Natural killer cell (primary cell): ENCODE results near the gene DPPA4. TPM values are rescaled to one million over a fixed set of nuclear protein-coding genes. Genes with fewer than 3 reads are reported as not detected.

Experiments used
- ATAC-seq, 3 donors: fragments of 150-1000 bp in 2 of 3; fragments of 200-7000 bp in 1 of 3; cut with Tn5 transposase; 1 replicate in 1 of 3; 2 replicates in 2 of 3; pipeline ENCODE4 v1.10.0; 2021; ENCODE audit warnings: mild to moderate bottlenecking in 2 of 3, moderate library complexity in 2 of 3
- DNase-seq, 2 donors: peaks; one replicate each; pipeline versions ENCODE4 v3.0.0 to v3.0.0-alpha.2; 2013 to 2021; ENCODE audit warnings: mixed read lengths in 1 of 2
- H3K27ac ChIP-seq: one replicate; pipeline ENCODE4 v1.5.1; 2013; ENCODE audit warnings: mild to moderate bottlenecking, low read length
- H3K27me3 ChIP-seq: one replicate; pipeline ENCODE4 v1.6.1; 2013; ENCODE audit warnings: low read length; ENCODE audit not compliant: control insufficient read depth, insufficient read depth
- H3K36me3 ChIP-seq: one replicate; pipeline ENCODE4 v1.6.1; 2013; ENCODE audit warnings: low read length; ENCODE audit not compliant: control insufficient read depth, insufficient read depth
- H3K4me1 ChIP-seq: one replicate; pipeline ENCODE4 v1.6.1; 2013; ENCODE audit warnings: low read length; ENCODE audit not compliant: control insufficient read depth, insufficient read depth
- H3K4me3 ChIP-seq: one replicate; pipeline ENCODE4 v1.5.1; 2013; ENCODE audit warnings: low read length
- H3K9me3 ChIP-seq: one replicate; pipeline ENCODE4 v1.6.1; 2013; ENCODE audit warnings: low read length; ENCODE audit not compliant: control insufficient read depth, insufficient read depth
- H3K27ac Mint-ChIP-seq, 2 donors: one replicate each; pipeline ENCODE4 v1.8.0; 2022; ENCODE audit warnings: mild to moderate bottlenecking in 2 of 2, mixed read lengths in 2 of 2, moderate library complexity in 1 of 2
- H3K27me3 Mint-ChIP-seq, 2 donors: one replicate each; pipeline ENCODE4 v1.8.0; 2022; ENCODE audit warnings: low read depth in 2 of 2, mixed read lengths in 2 of 2
- H3K36me3 Mint-ChIP-seq: one replicate; pipeline ENCODE4 v1.8.0; 2022; ENCODE audit warnings: mixed read lengths
- H3K4me1 Mint-ChIP-seq, 2 donors: one replicate each; pipeline ENCODE4 v1.8.0; 2022; ENCODE audit warnings: mixed read lengths in 2 of 2
- H3K4me3 Mint-ChIP-seq: one replicate; pipeline ENCODE4 v1.8.0; 2022; ENCODE audit warnings: mild to moderate bottlenecking, moderate library complexity, mixed read lengths
- H3K9me3 Mint-ChIP-seq, 2 donors: one replicate each; pipeline ENCODE4 v1.8.0; 2022; ENCODE audit warnings: mixed read lengths in 2 of 2
- CTCF ChIP-seq: fragments of 200-600 bp; IDR thresholded peaks from one replicate; pipeline ENCODE4 v1.8.0; 2022; ENCODE audit warnings: antibody characterized with exemption
- whole genome bisulfite sequencing: methylation state at CpG from one replicate; pipeline ENCODE4 v1.1.7; 2013; ENCODE audit warnings: missing lambda C conversion rate; ENCODE audit not compliant: insufficient coverage; 5-methylcytosine and 5-hydroxymethylcytosine counted together
- intact Hi-C: fragments of 100-400 bp; cut with micrococcal nuclease; formaldehyde crosslinking; loops from one replicate; pipeline ENCODE4 v1.14.2; 2022
- total RNA-seq, 4 donors: library from RNA; stranded (reverse); fragments of 120-200 nt in 1 of 4; gene quantifications; one replicate each; pipeline versions ENCODE4 v1.2.3 to v1.2.4, GENCODE V29; 2013 to 2022

Gene DPPA4
- total RNA-seq, 3 donors from 2014 or later (not counting 1 experiment from before 2014, with no cell fraction given) = 1.2 to 2.3 (median 1.8) TPM

- H3K27me3 Mint-ChIP-seq = peaks cover 6% of the 10 kb centered on the region in 2 donors
Measured at GRCh38 chr3:109331692-109332091, 5.7 kb downstream of the DPPA4 start.

DNA sequence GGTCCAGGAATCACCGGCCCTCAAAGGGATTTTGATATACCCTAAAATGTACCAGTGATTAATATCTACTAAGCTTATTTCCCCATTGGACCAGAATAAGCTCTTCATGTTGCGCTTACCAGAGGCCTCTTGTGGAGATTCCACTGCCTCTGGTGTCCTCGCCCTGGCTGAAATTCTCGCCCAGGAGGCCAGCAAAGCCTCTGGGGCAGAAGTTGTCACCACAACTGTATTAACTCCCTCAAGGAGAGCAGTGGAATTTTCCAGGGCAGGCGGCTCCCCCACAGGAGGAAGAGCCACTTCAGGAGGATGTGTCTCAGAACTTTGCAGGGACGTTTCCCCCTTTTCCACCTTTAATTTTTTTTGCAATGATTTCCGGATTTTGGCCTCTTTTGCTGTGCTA lies 6.9 kb downstream of the DPPA4 start:
- TF ChIP-seq CTCF = no peak
- Mint-ChIP-seq H3K36me3 (no peaks in the 10 kb centered on the region), H3K4me3 (no peak overlapping the region), H3K27ac (no peak overlapping the region), H3K9me3 (no peaks in the 10 kb centered on the region), H3K27me3 (no peaks in the 10 kb centered on the region), H3K4me1 (no peaks in the 10 kb centered on the region)
- H3K9me3 ChIP-seq = no peaks in the 10 kb centered on the region
- H3K4me3 ChIP-seq = no peak overlapping the region
- DNase-seq (no peak), ATAC-seq (no peak)
- H3K27ac ChIP-seq = no peak overlapping the region
- H3K4me1 ChIP-seq = no peaks in the 10 kb centered on the region
- no peaks in the 10 kb centered on the region for H3K36me3 ChIP-seq
- 87% methylated on average over 6 of the region's 7 CpGs for WGBS
- H3K27me3 ChIP-seq = no peaks in the 10 kb centered on the region
- intact Hi-C loops = no loop called here

More at GRCh38 chr3:109331692-109332091, 5.7 kb downstream of the DPPA4 start:
- WGBS = 86% methylated on average over 5 of the region's 5 CpGs
- no peak for TF ChIP-seq CTCF
- Histone ChIP-seq H3K4me1 (no peaks in the 10 kb centered on the region), H3K36me3 (no peaks in the 10 kb centered on the region), H3K9me3 (no peaks in the 10 kb centered on the region), H3K27ac (no peak overlapping the region), H3K4me3 (no peak overlapping the region), H3K27me3 (no peaks in the 10 kb centered on the region)
- Mint-ChIP-seq H3K4me1 (peaks cover 5 to 6% of the 10 kb centered on the region in 2 donors), H3K36me3 (no peaks in the 10 kb centered on the region), H3K9me3 (no peaks in the 10 kb centered on the region), H3K27ac (no peak overlapping the region), H3K4me3 (no peak overlapping the region)
- ATAC-seq = no peak
- DNase-seq = no peak
- intact Hi-C loops = no loop called here

DNA sequence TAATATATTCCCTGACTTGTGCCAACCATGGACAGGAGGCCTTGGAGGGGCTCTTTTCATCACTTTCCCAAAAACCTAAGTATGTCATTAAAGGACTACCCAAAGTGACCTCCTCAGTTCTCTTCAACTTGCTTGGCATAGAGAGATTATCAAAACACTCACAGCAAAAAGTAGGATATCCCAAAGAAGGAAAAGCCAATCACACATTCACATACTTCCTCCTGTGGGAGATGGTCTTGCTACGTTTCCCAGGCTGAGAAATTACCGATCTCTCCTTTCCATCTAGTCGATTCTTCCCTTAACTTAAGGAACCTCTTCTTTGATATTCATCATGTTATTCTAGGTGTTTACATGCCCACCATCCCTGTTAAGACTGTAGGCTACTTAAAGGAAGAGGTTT lies 9.1 kb downstream of the DPPA4 start:
- Histone ChIP-seq H3K27me3 (no peaks in the 10 kb centered on the region), H3K27ac (no peak overlapping the region), H3K36me3 (no peaks in the 10 kb centered on the region), H3K4me1 (no peaks in the 10 kb centered on the region), H3K4me3 (no peak overlapping the region), H3K9me3 (no peaks in the 10 kb centered on the region)
- no peak for DNase-seq
- Mint-ChIP-seq H3K4me3 (no peak overlapping the region), H3K36me3 (no peaks in the 10 kb centered on the region), H3K27me3 (no peaks in the 10 kb centered on the region), H3K9me3 (no peaks in the 10 kb centered on the region), H3K27ac (no peak overlapping the region), H3K4me1 (no peaks in the 10 kb centered on the region)
- intact Hi-C loops = no loop called here
- no peak for TF ChIP-seq CTCF
- WGBS = 74% methylated on average over 3 of the region's 3 CpGs
- ATAC-seq = no peak

- Histone ChIP-seq H3K4me3 (no peak overlapping the region), H3K36me3 (no peaks in the 10 kb centered on the region), H3K27ac (no peak overlapping the region), H3K9me3 (no peaks in the 10 kb centered on the region), H3K27me3 (no peaks in the 10 kb centered on the region), H3K4me1 (no peaks in the 10 kb centered on the region)
- Mint-ChIP-seq H3K27ac (no peak overlapping the region), H3K4me3 (no peak overlapping the region), H3K36me3 (no peaks in the 10 kb centered on the region), H3K27me3 (no peaks in the 10 kb centered on the region), H3K9me3 (no peaks in the 10 kb centered on the region), H3K4me1 (no peaks in the 10 kb centered on the region)
- ATAC-seq (no peak), DNase-seq (no peak)
- WGBS = 87% methylated on average over 3 of the region's 3 CpGs
- intact Hi-C loops = no loop called here
- TF ChIP-seq CTCF = no peak
Measured at GRCh38 chr3:109325657-109326056, 11.7 kb downstream of the DPPA4 start.
